Measurements from ENCODE around the gene KLHL11.

- no peak for TF ChIP-seq CTCF (conservative IDR thresholded peaks at IDR 0.05)
- TF ChIP-seq EZH2 (IDR thresholded peaks at IDR 0.05; ENCODE audit: low read depth): no peak
Measured at GRCh38 chr17:41806685-41807445, 58.4 kb downstream of the KLHL11 start.

Measured in PC-9 (cell line).